ENCODE data around the gene EIF2B2.
"Not testable (repeated sequence)": the region's sequence is repeated elsewhere in the genome, so short reads cannot be mapped to it uniquely, and the experiment has no call there.

EIF2B2 gene

GRCh38 chr14:74995781-74996180, 6.9 kb upstream of the EIF2B2 start:
- FAIRE-seq, result not testable (repeated sequence)

- FAIRE-seq, result no peak
Observed at GRCh38 chr14:75001261-75001660, 1.5 kb upstream of the EIF2B2 start.

- no peak for FAIRE-seq
Observed at GRCh38 chr14:75001899-75002298, 822 bp upstream of the EIF2B2 start.

- FAIRE-seq, result no peak
Observed at GRCh38 chr14:75003250-75004027, 718 bp downstream of the EIF2B2 start.

GRCh38 chr14:75005357-75005756, 2.6 kb downstream of the EIF2B2 start:
- FAIRE-seq, result no peak

GRCh38 chr14:75009176-75009575, 6.5 kb downstream of the EIF2B2 start:
- FAIRE-seq, result no peak

GRCh38 chr14:75010472-75011093, 7.9 kb downstream of the EIF2B2 start:
- FAIRE-seq, result no peak

- no peak for FAIRE-seq
Observed at GRCh38 chr14:75011356-75011994, 8.8 kb downstream of the EIF2B2 start.

- FAIRE-seq, result no peak
Observed at GRCh38 chr14:75013290-75013689, 10.6 kb downstream of the EIF2B2 start.

- no peak for FAIRE-seq
Observed at GRCh38 chr14:75015496-75015895, 12.8 kb downstream of the EIF2B2 start.

GRCh38 chr14:75016815-75017214, 14.1 kb downstream of the EIF2B2 start:
- no peak for FAIRE-seq

GRCh38 chr14:75018694-75019093, 16.0 kb downstream of the EIF2B2 start:
- no peak for FAIRE-seq

GRCh38 chr14:75022655-75023054, 19.9 kb downstream of the EIF2B2 start:
- FAIRE-seq, result no peak

- FAIRE-seq, result no peak
Observed at GRCh38 chr14:75023108-75023507, 20.4 kb downstream of the EIF2B2 start.

- no peak for FAIRE-seq
Observed at GRCh38 chr14:75025082-75025481, 22.4 kb downstream of the EIF2B2 start.

GRCh38 chr14:75025876-75026275, 23.2 kb downstream of the EIF2B2 start:
- FAIRE-seq, result no peak

GRCh38 chr14:75030147-75030546, 27.4 kb downstream of the EIF2B2 start:
- FAIRE-seq, result no peak

GRCh38 chr14:75032939-75033338, 30.2 kb downstream of the EIF2B2 start:
- FAIRE-seq, result no peak

- no peak for FAIRE-seq
Observed at GRCh38 chr14:75040507-75040906, 37.8 kb downstream of the EIF2B2 start.

- no peak for FAIRE-seq
Observed at GRCh38 chr14:75040959-75041358, 38.2 kb downstream of the EIF2B2 start.

GRCh38 chr14:75041613-75042012, 38.9 kb downstream of the EIF2B2 start:
- FAIRE-seq, result no peak

GRCh38 chr14:75042035-75042434, 39.3 kb downstream of the EIF2B2 start:
- no peak for FAIRE-seq

- FAIRE-seq, result no peak
Observed at GRCh38 chr14:75044322-75044721, 41.6 kb downstream of the EIF2B2 start.

- no peak for FAIRE-seq
Observed at GRCh38 chr14:75044752-75045151, 42.0 kb downstream of the EIF2B2 start.

All from colon (tissue), 2 donors.